ENCODE results near the gene BACH2.

Gene BACH2

DNA sequence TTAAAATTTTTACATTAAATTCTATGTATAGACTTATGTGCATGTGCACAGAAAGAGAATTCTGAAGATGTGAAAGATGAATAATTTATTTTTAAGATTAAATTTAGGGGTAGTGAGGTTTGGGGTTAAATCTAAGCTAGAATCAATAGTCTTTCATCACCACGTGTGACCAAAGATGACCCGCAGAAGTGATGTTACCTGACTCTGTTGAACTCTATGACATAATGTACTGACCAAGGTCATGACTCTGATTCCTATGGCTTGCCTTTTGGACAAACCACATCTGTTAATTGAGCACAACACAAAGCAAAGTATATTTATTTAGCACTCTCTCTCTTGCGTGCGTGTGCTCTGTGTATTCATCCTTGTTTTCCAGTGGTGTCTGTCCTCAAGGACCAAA lies 150.6 kb downstream of the BACH2 start:
- Histone ChIP-seq H3K4me3 (ENCODE audit: low read depth, low read length) (no peak overlapping the region), H3K27ac (no peak overlapping the region), H3K36me3 (ENCODE audit: control insufficient read depth, insufficient read depth, low read length) (no peaks in the 10 kb centered on the region), H3K4me1 (no peaks in the 10 kb centered on the region), H2AFZ (no peak overlapping the region), H3K9ac (no peak overlapping the region), H3K9me3 (ENCODE audit: control insufficient read depth, low read length) (no peaks in the 10 kb centered on the region), H3K4me2 (ENCODE audit: low read length) (no peak overlapping the region), H3K27me3 (ENCODE audit: control insufficient read depth, insufficient read depth, low read length) (no peaks in the 10 kb centered on the region), H3K79me2 (peaks cover 6% of the 10 kb centered on the region)
- TF ChIP-seq, protein P1, sequence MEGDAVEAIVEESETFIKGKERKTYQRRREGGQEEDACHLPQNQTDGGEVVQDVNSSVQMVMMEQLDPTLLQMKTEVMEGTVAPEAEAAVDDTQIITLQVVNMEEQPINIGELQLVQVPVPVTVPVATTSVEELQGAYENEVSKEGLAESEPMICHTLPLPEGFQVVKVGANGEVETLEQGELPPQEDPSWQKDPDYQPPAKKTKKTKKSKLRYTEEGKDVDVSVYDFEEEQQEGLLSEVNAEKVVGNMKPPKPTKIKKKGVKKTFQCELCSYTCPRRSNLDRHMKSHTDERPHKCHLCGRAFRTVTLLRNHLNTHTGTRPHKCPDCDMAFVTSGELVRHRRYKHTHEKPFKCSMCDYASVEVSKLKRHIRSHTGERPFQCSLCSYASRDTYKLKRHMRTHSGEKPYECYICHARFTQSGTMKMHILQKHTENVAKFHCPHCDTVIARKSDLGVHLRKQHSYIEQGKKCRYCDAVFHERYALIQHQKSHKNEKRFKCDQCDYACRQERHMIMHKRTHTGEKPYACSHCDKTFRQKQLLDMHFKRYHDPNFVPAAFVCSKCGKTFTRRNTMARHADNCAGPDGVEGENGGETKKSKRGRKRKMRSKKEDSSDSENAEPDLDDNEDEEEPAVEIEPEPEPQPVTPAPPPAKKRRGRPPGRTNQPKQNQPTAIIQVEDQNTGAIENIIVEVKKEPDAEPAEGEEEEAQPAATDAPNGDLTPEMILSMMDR (IDR thresholded peaks at IDR 0.05): no peak

DNA sequence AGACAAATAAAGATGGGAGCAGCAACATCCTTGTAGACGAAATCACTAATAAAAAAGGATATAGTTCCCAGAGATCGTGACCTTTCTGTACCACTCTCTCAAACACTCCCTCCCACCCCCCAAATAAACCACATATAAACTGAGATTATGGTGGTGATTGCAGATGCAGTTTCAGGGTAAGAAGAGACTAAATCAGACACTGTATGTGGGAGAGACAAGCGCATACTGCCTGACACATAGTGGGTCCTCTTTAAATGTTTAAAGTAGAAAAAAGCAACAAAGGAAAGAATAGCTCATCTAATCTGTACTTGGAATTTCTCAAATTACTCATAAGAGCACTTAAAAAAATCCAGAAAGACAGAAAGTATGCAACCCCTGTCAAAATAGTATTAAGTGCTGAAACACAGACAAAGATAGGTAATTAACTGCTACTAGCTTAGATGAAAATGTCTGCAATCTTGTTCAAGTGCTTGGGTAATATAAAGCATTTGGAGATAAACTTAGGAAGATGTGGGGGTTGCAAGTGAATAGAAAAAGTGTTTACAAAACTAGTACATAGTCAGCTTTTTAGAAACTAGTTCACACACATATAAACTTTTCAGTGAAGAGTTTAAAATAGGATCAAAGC lies 151.6 kb downstream of the BACH2 start:
- Histone ChIP-seq H3K27me3 (ENCODE audit: control insufficient read depth, insufficient read depth, low read length) (no peaks in the 10 kb centered on the region), H3K27ac (no peak overlapping the region)

DNA sequence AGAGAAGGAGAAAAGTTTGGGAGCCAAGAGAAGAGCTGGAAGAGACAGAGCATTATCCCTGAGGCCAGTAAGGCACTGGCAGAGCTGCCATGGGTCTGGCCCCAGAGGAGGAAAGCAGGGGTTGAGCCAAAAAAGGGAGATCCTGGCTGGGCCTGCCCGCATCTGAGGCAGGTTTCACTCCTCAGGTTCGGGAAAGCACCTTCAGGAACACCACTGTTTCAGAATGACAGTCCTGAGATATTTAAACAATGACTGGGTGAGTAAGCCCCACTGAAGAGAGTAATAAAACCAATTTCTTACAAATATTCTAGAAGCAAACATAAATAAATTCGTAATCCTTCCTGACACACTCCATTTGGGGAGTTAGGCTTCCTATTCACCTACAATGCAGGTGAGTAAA lies 152.2 kb downstream of the BACH2 start:
- Histone ChIP-seq H3K4me1 (no peaks in the 10 kb centered on the region), H3K9me3 (ENCODE audit: control insufficient read depth, low read length) (no peaks in the 10 kb centered on the region), H3K79me2 (peaks cover 6% of the 10 kb centered on the region), H3K4me2 (ENCODE audit: low read length) (no peak overlapping the region), H3K36me3 (ENCODE audit: control insufficient read depth, insufficient read depth, low read length) (no peaks in the 10 kb centered on the region), H2AFZ (no peak overlapping the region), H3K9ac (no peak overlapping the region), H3K27ac (no peak overlapping the region), H3K27me3 (ENCODE audit: control insufficient read depth, insufficient read depth, low read length) (no peaks in the 10 kb centered on the region), H3K4me3 (ENCODE audit: low read depth, low read length) (no peak overlapping the region)
- TF ChIP-seq, protein P1 (IDR thresholded peaks at IDR 0.05): no peak

More for the DNA sequence above, 151.6 kb downstream of the BACH2 start:
- Histone ChIP-seq H3K4me2 (ENCODE audit: low read length) (no peak overlapping the region), H3K4me3 (ENCODE audit: low read depth, low read length) (no peak overlapping the region), H3K36me3 (ENCODE audit: control insufficient read depth, insufficient read depth, low read length) (no peaks in the 10 kb centered on the region), H3K9me3 (ENCODE audit: control insufficient read depth, low read length) (no peaks in the 10 kb centered on the region), H3K9ac (no peak overlapping the region), H2AFZ (no peak overlapping the region), H3K79me2 (peaks cover 6% of the 10 kb centered on the region), H3K4me1 (no peaks in the 10 kb centered on the region)
- TF ChIP-seq, protein P1 (IDR thresholded peaks at IDR 0.05): no peak

DNA sequence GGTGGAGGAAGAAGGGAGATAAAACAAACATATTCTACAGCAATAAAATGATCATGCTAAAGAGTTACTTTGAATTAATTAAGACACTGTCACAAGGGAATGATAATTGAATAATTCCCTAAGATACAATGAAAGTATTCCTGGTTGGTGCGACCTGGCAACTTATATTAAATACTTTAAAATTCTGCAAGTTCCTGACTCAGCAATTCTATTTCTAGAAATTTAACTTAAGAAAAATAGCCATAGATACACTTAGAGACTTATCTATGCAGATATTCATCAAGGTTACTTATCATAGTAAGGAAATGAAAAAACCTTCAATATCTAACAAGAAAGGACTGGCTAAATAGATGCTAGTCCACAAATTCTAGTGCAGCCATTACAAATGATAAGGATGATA lies 156.0 kb downstream of the BACH2 start:
- H3K36me3 ChIP-seq (ENCODE audit: control insufficient read depth, insufficient read depth, low read length): no peaks in the 10 kb centered on the region

More for the DNA sequence above, 156.0 kb downstream of the BACH2 start:
- H3K79me2 ChIP-seq: peaks cover 11% of the 10 kb centered on the region
- TF ChIP-seq, protein P1 (IDR thresholded peaks at IDR 0.05): no peak
- no peaks in the 10 kb centered on the region for H3K27me3 ChIP-seq (ENCODE audit: control insufficient read depth, insufficient read depth, low read length)
- no peak overlapping the region for H3K4me2 ChIP-seq (ENCODE audit: low read length)
- no peaks in the 10 kb centered on the region for H3K4me1 ChIP-seq
- H3K4me3 ChIP-seq (ENCODE audit: low read depth, low read length): no peak overlapping the region
- no peak overlapping the region for H3K9ac ChIP-seq
- H2AFZ ChIP-seq: no peak overlapping the region
- H3K27ac ChIP-seq: no peak overlapping the region
- H3K9me3 ChIP-seq (ENCODE audit: control insufficient read depth, low read length): no peaks in the 10 kb centered on the region

All from parathyroid adenoma (tissue), 2 donors.